Inflammatory macrophage (primary cell): ENCODE results near the gene NRG3.
"Not testable (repeated sequence)": the region's sequence is repeated elsewhere in the genome, so short reads cannot be mapped to it uniquely, and the experiment has no call there.

Source experiments
- DNase-seq, 2 donors: peaks; one replicate each; pipeline ENCODE4 v3.0.0-alpha.2; 2020 to 2022

NRG3 gene

GRCh38 chr10:82289945-82290344 lies 415.0 kb downstream of the NRG3 start:
- DNase-seq, result no peak

GRCh38 chr10:82294874-82295378 lies 419.9 kb downstream of the NRG3 start:
- no peak for DNase-seq

- DNase-seq, result no peak
Observed at GRCh38 chr10:82308641-82309040, 433.6 kb downstream of the NRG3 start.

- DNase-seq, result no peak
Observed at GRCh38 chr10:82310839-82311238, 435.8 kb downstream of the NRG3 start.

- no peak for DNase-seq
Observed at GRCh38 chr10:82313401-82313800, 438.4 kb downstream of the NRG3 start.

GRCh38 chr10:82318534-82318933 lies 443.5 kb downstream of the NRG3 start:
- no peak for DNase-seq

- DNase-seq, result no peak
Observed at GRCh38 chr10:82319074-82319473, 444.1 kb downstream of the NRG3 start.

GRCh38 chr10:82319562-82319961 lies 444.6 kb downstream of the NRG3 start:
- no peak for DNase-seq

- DNase-seq, result no peak
Observed at GRCh38 chr10:82321724-82322123, 446.7 kb downstream of the NRG3 start.

GRCh38 chr10:82331716-82332115 lies 456.7 kb downstream of the NRG3 start:
- DNase-seq, result no peak

GRCh38 chr10:82335831-82336230 lies 460.8 kb downstream of the NRG3 start:
- DNase-seq, result no peak

- DNase-seq, result no peak
Observed at GRCh38 chr10:82340166-82340565, 465.2 kb downstream of the NRG3 start.

GRCh38 chr10:82349590-82349989 lies 474.6 kb downstream of the NRG3 start:
- DNase-seq, result not testable (repeated sequence)

GRCh38 chr10:82353381-82353780 lies 478.4 kb downstream of the NRG3 start:
- no peak for DNase-seq

- DNase-seq, result no peak
Observed at GRCh38 chr10:82358486-82359099, 483.6 kb downstream of the NRG3 start.

GRCh38 chr10:82361256-82361655 lies 486.3 kb downstream of the NRG3 start:
- no peak for DNase-seq

GRCh38 chr10:82377608-82378007 lies 502.6 kb downstream of the NRG3 start:
- DNase-seq, result no peak

GRCh38 chr10:82378146-82378545 lies 503.2 kb downstream of the NRG3 start:
- no peak for DNase-seq

GRCh38 chr10:82383350-82383749 lies 508.4 kb downstream of the NRG3 start:
- no peak for DNase-seq

- DNase-seq, result no peak
Observed at GRCh38 chr10:82390866-82391658, 516.1 kb downstream of the NRG3 start.

GRCh38 chr10:82391971-82392370 lies 517.0 kb downstream of the NRG3 start:
- DNase-seq, result no peak

GRCh38 chr10:82392533-82392932 lies 517.5 kb downstream of the NRG3 start:
- no peak for DNase-seq

- no peak for DNase-seq
Observed at GRCh38 chr10:82394122-82394521, 519.1 kb downstream of the NRG3 start.

GRCh38 chr10:82394987-82395386 lies 520.0 kb downstream of the NRG3 start:
- DNase-seq, result no peak
